A549 (cell line): ENCODE measurements around the gene HOXA5.

Source experiments
- MAX ChIP-seq: IDR thresholded peaks from 2 replicates; pipeline ENCODE4 v1.6.1; 2012
- POLR2A ChIP-seq: IDR thresholded peaks from 2 replicates; pipeline ENCODE4 v1.6.1; 2012; ENCODE audit warnings: mild to moderate bottlenecking, low read length
- SREBF2 ChIP-seq: fragments of 450-650 bp; IDR thresholded peaks from 2 replicates; pipeline ENCODE4 v1.6.1; 2014; ENCODE audit warnings: mild to moderate bottlenecking, moderate library complexity
- TF ChIP-seq, protein P1 (sequence below): fragments of >200 bp; sonication (Bioruptor Twin); formaldehyde crosslinking; IDR thresholded peaks from 3 replicates; pipeline ENCODE4 v1.5.1; 2016

DNA sequence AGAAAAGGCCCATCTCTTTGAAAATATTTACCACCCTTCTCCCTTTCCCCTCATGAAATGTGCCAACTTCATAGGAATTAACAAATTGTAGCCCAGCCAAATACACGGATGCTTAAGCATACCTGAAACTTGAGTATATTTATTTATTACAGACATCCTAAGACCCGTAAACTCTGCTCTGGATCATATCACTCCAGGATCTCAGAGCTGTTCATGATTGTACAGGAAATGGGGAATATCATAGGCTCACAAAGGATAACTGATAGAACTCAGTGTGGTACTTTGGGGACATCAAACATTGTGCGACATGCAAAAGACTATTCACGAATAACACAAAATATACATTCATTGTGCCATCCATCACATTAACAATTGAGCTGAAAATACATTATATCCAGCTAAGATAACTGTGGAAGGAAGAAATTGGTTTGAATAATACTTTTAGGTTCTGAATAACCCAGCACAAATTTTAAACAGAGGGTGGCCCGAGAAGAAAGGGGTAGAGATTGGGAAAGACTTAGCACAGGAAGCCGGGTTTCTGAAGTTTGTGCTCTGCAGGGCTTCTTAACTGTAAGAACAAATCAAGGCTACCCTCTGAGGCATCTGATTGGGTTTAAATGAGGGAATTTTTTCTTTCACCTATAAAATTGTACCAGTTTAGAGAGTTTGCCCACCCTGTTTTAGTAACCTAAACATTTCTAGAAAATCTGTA is 50.1 kb downstream of the HOXA5 start:
- TF ChIP-seq, protein P1, sequence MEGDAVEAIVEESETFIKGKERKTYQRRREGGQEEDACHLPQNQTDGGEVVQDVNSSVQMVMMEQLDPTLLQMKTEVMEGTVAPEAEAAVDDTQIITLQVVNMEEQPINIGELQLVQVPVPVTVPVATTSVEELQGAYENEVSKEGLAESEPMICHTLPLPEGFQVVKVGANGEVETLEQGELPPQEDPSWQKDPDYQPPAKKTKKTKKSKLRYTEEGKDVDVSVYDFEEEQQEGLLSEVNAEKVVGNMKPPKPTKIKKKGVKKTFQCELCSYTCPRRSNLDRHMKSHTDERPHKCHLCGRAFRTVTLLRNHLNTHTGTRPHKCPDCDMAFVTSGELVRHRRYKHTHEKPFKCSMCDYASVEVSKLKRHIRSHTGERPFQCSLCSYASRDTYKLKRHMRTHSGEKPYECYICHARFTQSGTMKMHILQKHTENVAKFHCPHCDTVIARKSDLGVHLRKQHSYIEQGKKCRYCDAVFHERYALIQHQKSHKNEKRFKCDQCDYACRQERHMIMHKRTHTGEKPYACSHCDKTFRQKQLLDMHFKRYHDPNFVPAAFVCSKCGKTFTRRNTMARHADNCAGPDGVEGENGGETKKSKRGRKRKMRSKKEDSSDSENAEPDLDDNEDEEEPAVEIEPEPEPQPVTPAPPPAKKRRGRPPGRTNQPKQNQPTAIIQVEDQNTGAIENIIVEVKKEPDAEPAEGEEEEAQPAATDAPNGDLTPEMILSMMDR, result no peak
- TF ChIP-seq POLR2A (no peak), SREBF2 (no peak), MAX (no peak)
